ENCODE measurements around the gene PSMD13.

- TF ChIP-seq, protein P1, sequence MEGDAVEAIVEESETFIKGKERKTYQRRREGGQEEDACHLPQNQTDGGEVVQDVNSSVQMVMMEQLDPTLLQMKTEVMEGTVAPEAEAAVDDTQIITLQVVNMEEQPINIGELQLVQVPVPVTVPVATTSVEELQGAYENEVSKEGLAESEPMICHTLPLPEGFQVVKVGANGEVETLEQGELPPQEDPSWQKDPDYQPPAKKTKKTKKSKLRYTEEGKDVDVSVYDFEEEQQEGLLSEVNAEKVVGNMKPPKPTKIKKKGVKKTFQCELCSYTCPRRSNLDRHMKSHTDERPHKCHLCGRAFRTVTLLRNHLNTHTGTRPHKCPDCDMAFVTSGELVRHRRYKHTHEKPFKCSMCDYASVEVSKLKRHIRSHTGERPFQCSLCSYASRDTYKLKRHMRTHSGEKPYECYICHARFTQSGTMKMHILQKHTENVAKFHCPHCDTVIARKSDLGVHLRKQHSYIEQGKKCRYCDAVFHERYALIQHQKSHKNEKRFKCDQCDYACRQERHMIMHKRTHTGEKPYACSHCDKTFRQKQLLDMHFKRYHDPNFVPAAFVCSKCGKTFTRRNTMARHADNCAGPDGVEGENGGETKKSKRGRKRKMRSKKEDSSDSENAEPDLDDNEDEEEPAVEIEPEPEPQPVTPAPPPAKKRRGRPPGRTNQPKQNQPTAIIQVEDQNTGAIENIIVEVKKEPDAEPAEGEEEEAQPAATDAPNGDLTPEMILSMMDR (IDR thresholded peaks at IDR 0.05): no peak
- TF ChIP-seq EP300 (IDR thresholded peaks at IDR 0.05) (no peak), POLR2AphosphoS5 (IDR thresholded peaks at IDR 0.05) (no peak)
Measured at GRCh38 chr11:214083-214482, 22.7 kb upstream of the PSMD13 start.

Measured in upper lobe of left lung (tissue), 4 donors.